Measurements from ENCODE around the gene MRPL48. TPM values are rescaled to one million over a fixed set of nuclear protein-coding genes. Genes with fewer than 3 reads are reported as not detected.

Gene MRPL48
- polyA plus RNA-seq (2011; rRNA removed) (103 and 104 TPM in 2 replicates), polyA plus RNA-seq (2017; fragmentation: RNase III; extraction: RNeasy Plus Mini Kit Qiagen cat#74134 plus additional on column Dnase treatment) (55.5 to 60.0 TPM (median 57.2 TPM) in 3 replicates), polyA minus RNA-seq (2011; rRNA and poly(A)+ RNA removed) (13.4 and 17.9 TPM in 2 replicates)
- polyA plus RNA-seq (2012; cell fraction: cytosol; rRNA removed) = 37.4 and 43.6 TPM in 2 replicates
- polyA plus RNA-seq (2012; cell fraction: nucleus; rRNA removed) = 12.2 and 12.7 TPM in 2 replicates

DNA sequence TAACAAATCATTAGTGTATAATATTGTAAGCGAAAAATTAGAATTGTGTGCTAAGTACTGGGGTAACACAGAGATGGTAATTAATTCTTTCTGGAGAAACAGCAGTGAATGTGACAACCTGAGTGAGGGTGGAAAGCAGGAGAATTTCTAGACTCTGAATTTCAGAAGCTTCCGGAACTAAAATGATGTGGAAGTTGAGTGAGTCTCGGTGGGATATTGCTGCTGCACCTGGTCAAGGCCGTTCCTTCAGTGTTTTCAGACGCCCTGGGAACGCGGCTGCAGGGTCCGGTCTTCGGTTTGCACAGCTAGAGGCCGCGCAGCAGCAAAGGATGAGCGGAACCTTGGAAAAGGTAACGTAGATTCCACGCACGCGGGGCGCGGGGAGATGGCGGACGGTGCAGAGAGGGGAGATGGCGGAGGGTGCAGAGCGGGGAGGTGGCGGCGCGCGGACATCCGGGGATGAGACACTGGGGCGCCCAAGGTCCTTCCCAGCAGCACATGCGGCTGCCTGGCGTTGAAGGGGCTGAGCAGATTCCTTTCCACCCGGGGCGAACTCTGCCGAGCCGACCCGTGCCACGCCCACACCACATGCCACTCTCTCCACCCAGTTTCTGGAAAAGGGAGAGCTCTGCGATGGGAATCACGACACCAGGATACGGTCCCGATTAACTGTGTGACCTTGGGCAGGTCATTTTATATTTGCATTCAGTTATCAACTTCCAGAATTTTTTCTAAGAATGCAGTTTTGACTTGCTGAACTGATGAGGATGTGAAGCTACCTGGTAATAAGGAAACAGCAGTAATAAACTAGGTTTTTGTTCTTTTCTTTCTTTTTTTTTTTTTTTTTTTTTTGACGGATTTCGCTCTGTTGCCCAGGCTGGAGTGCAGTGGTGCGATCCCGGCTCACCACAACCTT, at the start of gene MRPL48:
Gene MRPL48, plus strand, starts transcription at position 232 of the 916 bp plus-strand sequence. Its CDS starts 98 bp downstream, at position 330.
- ATAC-seq = peak; percentile 99
- H3K4me3 ChIP-seq = peak within 1 kb of the TSS; percentile 78
- POLR2A ChIA-PET = interaction anchor here (0.6 to 2.1 kb wide), 21 partner anchors 9 to 653 kb away, joined by 3 to 81 read pairs (median 4); partner anchors contain the start of genes COA4, FAM168A, PAAF1 and RAB6A
- peak; percentile 94 for TF ChIP-seq KDM5A (IDR thresholded peaks at IDR 0.05)
- TF ChIP-seq MAZ (IDR thresholded peaks at IDR 0.05; ENCODE audit: borderline replicate concordance, low read depth, low read length) = 0 out of 2 replicates have a peak, but pooled peaks have one; percentile 7
- TF ChIP-seq REST (IDR thresholded peaks at IDR 0.05) = peak; percentile 77
- TF ChIP-seq HOXA7 (CRISPR knock-in tag; IDR thresholded peaks at IDR 0.05) = 0 out of 2 replicates have a peak, but pooled peaks have one; percentile 47
- peak; percentile 41; the same call in 1 of the 2 replicates for TF ChIP-seq USF2 (IDR thresholded peaks at IDR 0.05)
- TF ChIP-seq RFX5 (IDR thresholded peaks at IDR 0.05) = peak; percentile 62
- TF ChIP-seq ZSCAN20 (CRISPR knock-in tag; IDR thresholded peaks at IDR 0.05) = no peak
- peak; percentile 77 for TF ChIP-seq ESRRA (IDR thresholded peaks at IDR 0.05; ENCODE audit: borderline replicate concordance, low read length)
- TF ChIP-seq MAX (IDR thresholded peaks at IDR 0.05) = peak; percentile 97
- TF ChIP-seq JUN (IDR thresholded peaks at IDR 0.05) = peak; percentile 95 to 96
- no peak for TF ChIP-seq FOSL2 (IDR thresholded peaks at IDR 0.05)
- peak; percentile 54 for TF ChIP-seq FOSL2 (CRISPR knock-in tag; IDR thresholded peaks at IDR 0.05)
- TF ChIP-seq EHF (CRISPR knock-in tag; IDR thresholded peaks at IDR 0.05) = peak; percentile 74; the same call in 1 of the 2 replicates
- TF ChIP-seq, protein P1, sequence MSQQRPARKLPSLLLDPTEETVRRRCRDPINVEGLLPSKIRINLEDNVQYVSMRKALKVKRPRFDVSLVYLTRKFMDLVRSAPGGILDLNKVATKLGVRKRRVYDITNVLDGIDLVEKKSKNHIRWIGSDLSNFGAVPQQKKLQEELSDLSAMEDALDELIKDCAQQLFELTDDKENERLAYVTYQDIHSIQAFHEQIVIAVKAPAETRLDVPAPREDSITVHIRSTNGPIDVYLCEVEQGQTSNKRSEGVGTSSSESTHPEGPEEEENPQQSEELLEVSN (IDR thresholded peaks at IDR 0.05; ENCODE audit: borderline replicate concordance, low read depth) = peak; percentile 74; the same call in 1 of the 2 replicates
- TF ChIP-seq NPAS2 (CRISPR knock-in tag; IDR thresholded peaks at IDR 0.05; ENCODE audit: borderline replicate concordance) = no peak
- no peak for TF ChIP-seq KDM1A (IDR thresholded peaks at IDR 0.05; ENCODE audit: low read depth)
- TF ChIP-seq PHF8 (IDR thresholded peaks at IDR 0.05; ENCODE audit: borderline replicate concordance, low read depth) = peak; percentile 84
- TF ChIP-seq, protein P2, sequence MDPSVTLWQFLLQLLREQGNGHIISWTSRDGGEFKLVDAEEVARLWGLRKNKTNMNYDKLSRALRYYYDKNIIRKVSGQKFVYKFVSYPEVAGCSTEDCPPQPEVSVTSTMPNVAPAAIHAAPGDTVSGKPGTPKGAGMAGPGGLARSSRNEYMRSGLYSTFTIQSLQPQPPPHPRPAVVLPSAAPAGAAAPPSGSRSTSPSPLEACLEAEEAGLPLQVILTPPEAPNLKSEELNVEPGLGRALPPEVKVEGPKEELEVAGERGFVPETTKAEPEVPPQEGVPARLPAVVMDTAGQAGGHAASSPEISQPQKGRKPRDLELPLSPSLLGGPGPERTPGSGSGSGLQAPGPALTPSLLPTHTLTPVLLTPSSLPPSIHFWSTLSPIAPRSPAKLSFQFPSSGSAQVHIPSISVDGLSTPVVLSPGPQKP (IDR thresholded peaks at IDR 0.05; ENCODE audit: low read depth, low read length) = no peak
- TF ChIP-seq NFE2L2 (conservative IDR thresholded peaks at IDR 0.05; ENCODE audit: low read length) = no peak
- TF ChIP-seq RNF2 (IDR thresholded peaks at IDR 0.05; ENCODE audit: borderline replicate concordance, low read depth) = no peak
- TF ChIP-seq MYC (IDR thresholded peaks at IDR 0.05; ENCODE audit: borderline replicate concordance, low read length) = peak; percentile 94
- peak; percentile 6; the same call in 1 of the 3 replicates for TF ChIP-seq SMC3 (IDR thresholded peaks at IDR 0.05)
- no peak for TF ChIP-seq HES2 (IDR thresholded peaks at IDR 0.05)
- TF ChIP-seq, protein P3, sequence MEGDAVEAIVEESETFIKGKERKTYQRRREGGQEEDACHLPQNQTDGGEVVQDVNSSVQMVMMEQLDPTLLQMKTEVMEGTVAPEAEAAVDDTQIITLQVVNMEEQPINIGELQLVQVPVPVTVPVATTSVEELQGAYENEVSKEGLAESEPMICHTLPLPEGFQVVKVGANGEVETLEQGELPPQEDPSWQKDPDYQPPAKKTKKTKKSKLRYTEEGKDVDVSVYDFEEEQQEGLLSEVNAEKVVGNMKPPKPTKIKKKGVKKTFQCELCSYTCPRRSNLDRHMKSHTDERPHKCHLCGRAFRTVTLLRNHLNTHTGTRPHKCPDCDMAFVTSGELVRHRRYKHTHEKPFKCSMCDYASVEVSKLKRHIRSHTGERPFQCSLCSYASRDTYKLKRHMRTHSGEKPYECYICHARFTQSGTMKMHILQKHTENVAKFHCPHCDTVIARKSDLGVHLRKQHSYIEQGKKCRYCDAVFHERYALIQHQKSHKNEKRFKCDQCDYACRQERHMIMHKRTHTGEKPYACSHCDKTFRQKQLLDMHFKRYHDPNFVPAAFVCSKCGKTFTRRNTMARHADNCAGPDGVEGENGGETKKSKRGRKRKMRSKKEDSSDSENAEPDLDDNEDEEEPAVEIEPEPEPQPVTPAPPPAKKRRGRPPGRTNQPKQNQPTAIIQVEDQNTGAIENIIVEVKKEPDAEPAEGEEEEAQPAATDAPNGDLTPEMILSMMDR (IDR thresholded peaks at IDR 0.05) = no peak
- no peak for TF ChIP-seq POLR2AphosphoS2 (conservative IDR thresholded peaks at IDR 0.05; ENCODE audit: low read length)
- TF ChIP-seq BCL3 (IDR thresholded peaks at IDR 0.05) = peak; percentile 90
- TF ChIP-seq TFCP2L1 (CRISPR knock-in tag; IDR thresholded peaks at IDR 0.05) = no peak; the same call in 1 of the 2 replicates

More for the DNA sequence above, at the start of gene MRPL48:
- CTCF ChIA-PET = interaction anchor here (1.0 to 1.9 kb wide), 4 partner anchors 9 to 468 kb away, joined by 3 to 7 read pairs (median 5); partner anchors contain the start of gene RAB6A
- Histone ChIP-seq H3K4me1 (peaks cover 30% of the 10 kb centered on the region; the same call in 2 of the 3 replicates), H3K27ac (peak within 1 kb of the TSS; percentile 91 to 96), H3K9me3 (no peaks in the 10 kb centered on the region), H3K4me2 (peak within 1 kb of the TSS; percentile 94)
- DNase-seq (ENCODE audit: low read depth in 1 of 2, low spot score in 1 of 2) (peak; percentile 98), FAIRE-seq (no peak)
- WGBS (ENCODE audit: missing lambda C conversion rate) = under 1% methylated on average over 44 of the region's 44 CpGs

Data from A549 (cell line).